ENCODE measurements around the gene NT5M. TPM values are rescaled to one million over a fixed set of nuclear protein-coding genes. Genes with fewer than 3 reads are reported as not detected.
"Not testable (repeated sequence)": the region's sequence is repeated elsewhere in the genome, so short reads cannot be mapped to it uniquely, and the experiment has no call there.

The NT5M gene
- polyA plus RNA-seq, 3 donors, result 0.23 to 0.57 (median 0.25) TPM

DNA sequence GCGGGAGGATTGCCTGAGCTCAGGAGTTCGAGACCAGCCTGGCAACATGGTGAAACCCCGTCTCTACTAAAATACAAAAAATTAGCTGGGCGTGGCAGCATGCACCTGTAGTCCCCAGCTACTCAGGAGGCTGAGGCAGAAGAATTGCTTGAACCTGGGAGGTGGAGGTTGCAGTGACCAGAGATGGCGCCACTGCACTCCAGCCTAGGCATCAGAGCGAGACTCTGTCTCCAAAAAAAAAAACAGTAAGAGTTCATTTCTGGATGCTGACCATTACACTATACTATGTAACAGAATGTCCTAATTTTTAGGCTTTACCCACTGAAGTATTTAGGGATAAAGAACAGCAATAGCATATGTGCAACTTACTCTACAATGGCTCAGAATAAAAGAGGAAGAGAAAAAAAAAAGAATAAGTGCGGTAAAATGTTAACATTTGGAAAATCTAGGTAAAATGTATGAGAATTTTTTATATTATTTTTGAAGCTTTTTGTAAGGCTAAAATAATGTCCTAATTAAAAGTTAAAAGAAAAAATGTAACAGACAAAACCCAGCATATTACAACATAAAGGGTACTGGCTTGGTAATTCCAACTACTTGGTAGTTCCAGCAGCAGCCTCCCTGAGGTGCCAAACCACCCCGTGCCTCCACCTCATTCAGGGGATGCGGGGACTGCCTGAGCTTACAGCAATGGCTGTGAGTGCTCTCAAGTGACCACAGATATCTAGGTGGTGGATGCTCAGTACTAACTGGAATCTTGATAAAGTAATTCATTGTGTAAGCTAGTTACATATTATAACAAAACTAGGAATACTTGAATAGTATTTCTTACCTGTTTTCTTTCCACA is 33.0 kb upstream of the NT5M start:
- H3K4me3 ChIP-seq (replicated peaks in 1 of 3; ENCODE audit: low read depth in 2 of 3, low read length in 3 of 3), result no peak overlapping the region
- Mint-ChIP-seq H3K4me3 (no peak overlapping the region), H3K9me3 (no peaks in the 10 kb centered on the region), H3K27me3 (ENCODE audit: low read depth in 3 of 3) (no peaks in the 10 kb centered on the region), H3K36me3 (peaks cover 59 to 85% of the 10 kb centered on the region in 2 donors), H3K4me1 (peaks cover 11% of the 10 kb centered on the region), H3K27ac (peak overlapping the region in 1 of 7 donors; percentile 40)
- peaks cover 1 to 9% of the 10 kb centered on the region in 2 donors for H3K4me1 ChIP-seq (ENCODE audit: control insufficient read depth in 1 of 2, insufficient read depth in 2 of 2, low read length in 2 of 2)
- H3K79me2 ChIP-seq (ENCODE audit: insufficient read depth, low read length), result peaks cover 35% of the 10 kb centered on the region
- H2AFZ ChIP-seq (ENCODE audit: insufficient read depth, low read depth, low read length, poor library complexity, severe bottlenecking), result no peak overlapping the region
- H3K9ac ChIP-seq (ENCODE audit: insufficient read depth, low read length, poor library complexity, severe bottlenecking), result no peak overlapping the region
- H3K4me2 ChIP-seq (replicated peaks; ENCODE audit: extremely low read depth, low read length, poor library complexity, severe bottlenecking), result no peak overlapping the region
- no peak for DNase-seq
- no peaks in the 10 kb centered on the region for H3K9me3 ChIP-seq (replicated peaks in 1 of 2; ENCODE audit: control insufficient read depth in 1 of 2, insufficient read depth in 1 of 2, low read length in 2 of 2)
- intact Hi-C loops (cut with micrococcal nuclease), result no loop called here
- TF ChIP-seq, protein P1, sequence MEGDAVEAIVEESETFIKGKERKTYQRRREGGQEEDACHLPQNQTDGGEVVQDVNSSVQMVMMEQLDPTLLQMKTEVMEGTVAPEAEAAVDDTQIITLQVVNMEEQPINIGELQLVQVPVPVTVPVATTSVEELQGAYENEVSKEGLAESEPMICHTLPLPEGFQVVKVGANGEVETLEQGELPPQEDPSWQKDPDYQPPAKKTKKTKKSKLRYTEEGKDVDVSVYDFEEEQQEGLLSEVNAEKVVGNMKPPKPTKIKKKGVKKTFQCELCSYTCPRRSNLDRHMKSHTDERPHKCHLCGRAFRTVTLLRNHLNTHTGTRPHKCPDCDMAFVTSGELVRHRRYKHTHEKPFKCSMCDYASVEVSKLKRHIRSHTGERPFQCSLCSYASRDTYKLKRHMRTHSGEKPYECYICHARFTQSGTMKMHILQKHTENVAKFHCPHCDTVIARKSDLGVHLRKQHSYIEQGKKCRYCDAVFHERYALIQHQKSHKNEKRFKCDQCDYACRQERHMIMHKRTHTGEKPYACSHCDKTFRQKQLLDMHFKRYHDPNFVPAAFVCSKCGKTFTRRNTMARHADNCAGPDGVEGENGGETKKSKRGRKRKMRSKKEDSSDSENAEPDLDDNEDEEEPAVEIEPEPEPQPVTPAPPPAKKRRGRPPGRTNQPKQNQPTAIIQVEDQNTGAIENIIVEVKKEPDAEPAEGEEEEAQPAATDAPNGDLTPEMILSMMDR (IDR thresholded peaks at IDR 0.05), result peak; percentile 47
- 100% methylated on average over 1 of the region's 9 CpGs for WGBS (ENCODE audit: insufficient coverage)
- H3K27me3 ChIP-seq (ENCODE audit: control insufficient read depth in 2 of 2, insufficient read depth in 2 of 2, low read length in 2 of 2), result no peaks in the 10 kb centered on the region
- H3K27ac ChIP-seq (ENCODE audit: low read depth in 1 of 2, low read length in 2 of 2), result no peak overlapping the region
- H3K36me3 ChIP-seq (replicated peaks in 1 of 2; ENCODE audit: control insufficient read depth in 1 of 2, insufficient read depth in 2 of 2, low read length in 2 of 2), result peaks cover 63 to 94% of the 10 kb centered on the region in 2 donors
- H4K20me1 ChIP-seq (ENCODE audit: insufficient read depth, low read length), result peaks cover 35% of the 10 kb centered on the region

DNA sequence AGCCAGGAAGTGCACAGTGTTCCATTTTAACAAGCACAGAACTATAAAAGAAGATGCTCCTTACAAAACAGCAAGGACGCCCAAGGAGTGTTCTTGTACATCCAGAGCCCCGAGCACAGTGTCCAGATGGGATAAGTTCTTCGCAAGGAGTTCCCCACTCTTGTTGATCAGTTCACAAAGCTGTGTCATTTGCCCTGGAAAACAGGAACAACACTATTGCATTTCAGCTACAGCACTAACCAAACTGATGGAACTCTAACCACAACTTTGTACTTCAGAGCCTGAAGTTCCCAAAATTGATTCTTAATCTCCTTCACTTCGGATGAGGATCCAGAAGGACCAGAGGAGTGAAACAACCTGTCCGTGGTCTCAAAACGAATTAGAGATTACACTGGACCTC is 27.2 kb upstream of the NT5M start:
- peak overlapping the region in 6 of 7 donors; percentile 37 to 89 (median 84) for H3K27ac Mint-ChIP-seq
- intact Hi-C loops (cut with micrococcal nuclease), result no loop called here
- H3K27me3 Mint-ChIP-seq (ENCODE audit: low read depth in 3 of 3), result peaks cover 0 to 2% (median 0%) of the 10 kb centered on the region in 3 donors
- H3K27ac ChIP-seq (ENCODE audit: low read depth in 1 of 2, low read length in 2 of 2), result peak overlapping the region; percentile 38 to 60
- peaks cover 27 to 35% of the 10 kb centered on the region in 2 donors for H3K36me3 Mint-ChIP-seq
- H3K27me3 ChIP-seq (ENCODE audit: control insufficient read depth in 2 of 2, insufficient read depth in 2 of 2, low read length in 2 of 2), result no peaks in the 10 kb centered on the region
- H2AFZ ChIP-seq (ENCODE audit: insufficient read depth, low read depth, low read length, poor library complexity, severe bottlenecking), result no peak overlapping the region
- H3K4me3 Mint-ChIP-seq, result peak overlapping the region; percentile 42 to 69
- no peaks in the 10 kb centered on the region for H3K9me3 ChIP-seq (replicated peaks in 1 of 2; ENCODE audit: control insufficient read depth in 1 of 2, insufficient read depth in 1 of 2, low read length in 2 of 2)
- peak; percentile 32 to 80 (median 68) for DNase-seq
- H4K20me1 ChIP-seq (ENCODE audit: insufficient read depth, low read length), result peaks cover 80% of the 10 kb centered on the region
- H3K36me3 ChIP-seq (replicated peaks in 1 of 2; ENCODE audit: control insufficient read depth in 1 of 2, insufficient read depth in 2 of 2, low read length in 2 of 2), result peaks cover 20 to 40% of the 10 kb centered on the region in 2 donors
- H3K4me3 ChIP-seq (replicated peaks in 1 of 3; ENCODE audit: low read depth in 2 of 3, low read length in 3 of 3), result peak overlapping the region; percentile 10 to 41 (median 10)
- H3K4me1 Mint-ChIP-seq, result peaks cover 50% of the 10 kb centered on the region
- H3K9ac ChIP-seq (ENCODE audit: insufficient read depth, low read length, poor library complexity, severe bottlenecking), result no peak overlapping the region
- H3K4me2 ChIP-seq (replicated peaks; ENCODE audit: extremely low read depth, low read length, poor library complexity, severe bottlenecking), result peak overlapping the region; percentile 61
- 6% methylated on average over 6 of the region's 6 CpGs for WGBS (ENCODE audit: insufficient coverage)
- TF ChIP-seq, protein P1 (IDR thresholded peaks at IDR 0.05), result no peak
- H3K9me3 Mint-ChIP-seq, result no peaks in the 10 kb centered on the region
- peaks cover 85% of the 10 kb centered on the region for H3K79me2 ChIP-seq (ENCODE audit: insufficient read depth, low read length)
- H3K4me1 ChIP-seq (ENCODE audit: control insufficient read depth in 1 of 2, insufficient read depth in 2 of 2, low read length in 2 of 2), result peaks cover 55 to 56% of the 10 kb centered on the region in 2 donors

DNA sequence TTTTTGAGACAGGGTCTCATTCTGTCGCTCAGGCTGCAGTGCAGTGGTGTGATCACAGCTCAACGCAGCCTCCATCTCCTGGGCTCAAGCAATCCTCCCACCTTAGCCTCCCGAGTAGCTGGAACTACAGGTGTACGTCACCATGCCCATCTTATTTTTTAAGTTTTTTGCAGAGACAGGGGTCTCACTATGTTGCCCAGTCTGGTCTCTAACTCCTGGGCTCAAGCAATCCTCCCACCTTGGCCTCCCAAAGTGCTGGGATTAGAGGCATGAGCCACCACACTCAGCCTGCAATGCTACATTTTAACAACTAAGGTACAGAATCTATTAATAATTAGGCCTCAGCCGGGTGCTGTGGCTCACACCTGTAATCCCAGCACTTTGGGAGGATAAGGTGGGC is 25.7 kb upstream of the NT5M start:
- not testable (repeated sequence) for H3K9me3 Mint-ChIP-seq
- H3K79me2 ChIP-seq (ENCODE audit: insufficient read depth, low read length), result peaks cover 82% of the 10 kb centered on the region
- peaks cover 58% of the 10 kb centered on the region for H3K4me1 Mint-ChIP-seq

More for the DNA sequence above, 25.7 kb upstream of the NT5M start:
- H3K27me3 Mint-ChIP-seq (ENCODE audit: low read depth in 3 of 3); H3K4me3 ChIP-seq (replicated peaks in 1 of 3; ENCODE audit: low read depth in 2 of 3, low read length in 3 of 3); intact Hi-C loops (cut with micrococcal nuclease); H2AFZ ChIP-seq (ENCODE audit: insufficient read depth, low read depth, low read length, poor library complexity, severe bottlenecking); H3K4me2 ChIP-seq (replicated peaks; ENCODE audit: extremely low read depth, low read length, poor library complexity, severe bottlenecking); H3K27me3 ChIP-seq (ENCODE audit: control insufficient read depth in 2 of 2, insufficient read depth in 2 of 2, low read length in 2 of 2); H3K9me3 ChIP-seq (replicated peaks in 1 of 2; ENCODE audit: control insufficient read depth in 1 of 2, insufficient read depth in 1 of 2, low read length in 2 of 2); H3K9ac ChIP-seq (ENCODE audit: insufficient read depth, low read length, poor library complexity, severe bottlenecking); H3K4me3 Mint-ChIP-seq; DNase-seq: not testable (repeated sequence)
- Histone ChIP-seq H3K36me3 (replicated peaks in 1 of 2; ENCODE audit: control insufficient read depth in 1 of 2, insufficient read depth in 2 of 2, low read length in 2 of 2) (peaks cover 16 to 28% of the 10 kb centered on the region in 2 donors), H3K27ac (ENCODE audit: low read depth in 1 of 2, low read length in 2 of 2) (peak overlapping the region in 1 of 2 donors; percentile 60), H4K20me1 (ENCODE audit: insufficient read depth, low read length) (peaks cover 71% of the 10 kb centered on the region), H3K4me1 (ENCODE audit: control insufficient read depth in 1 of 2, insufficient read depth in 2 of 2, low read length in 2 of 2) (peaks cover 63 to 65% of the 10 kb centered on the region in 2 donors)
- 95% methylated on average over 4 of the region's 5 CpGs for WGBS (ENCODE audit: insufficient coverage)
- Mint-ChIP-seq H3K27ac (peak overlapping the region in 2 of 7 donors; percentile 37 to 45), H3K36me3 (peaks cover 20 to 24% of the 10 kb centered on the region in 2 donors)
